OCI-LY7 (cell line): ENCODE measurements around the gene FCGR3B.
"Not testable (repeated sequence)": the region's sequence is repeated elsewhere in the genome, so short reads cannot be mapped to it uniquely, and the experiment has no call there.

Experiments
- CTCF ChIP-seq: fragments of 200-600 bp; sonication (generic); conservative IDR thresholded peaks from 2 replicates; pipeline ENCODE4 v1.5.1; 2014; ENCODE audit warnings: mild to moderate bottlenecking, antibody characterized with exemption, low read length, moderate library complexity, mixed read lengths
- EZH2phosphoT487 ChIP-seq: fragments of 200-600 bp; sonication (generic); IDR thresholded peaks from 2 replicates; pipeline ENCODE4 v1.6.1; 2018; ENCODE audit warnings: low read depth, borderline replicate concordance, mild to moderate bottlenecking, mixed run types, antibody characterized with exemption, low read length, moderate library complexity, mixed read lengths

GRCh38 chr1:161674447-161674846, 43.5 kb upstream of the FCGR3B start:
- not testable (repeated sequence) for TF ChIP-seq CTCF, EZH2phosphoT487
